Caco-2 (cell line): ENCODE results near the gene LDLRAD4. TPM values are rescaled to one million over a fixed set of nuclear protein-coding genes. Genes with fewer than 3 reads are reported as not detected.

ENCODE experiments used
- BruUV-seq: library from RNA; stranded (reverse); fragments of 400-500 nt; replicated peaks from 2 replicates; lab custom pipeline; 2021; lab: Mats Ljungman, UMichigan
- CTCF ChIA-PET: fragments of 300-600 bp; sonication (Branson Sonifier 250); formaldehyde crosslinking; loops from one replicate; lab custom pipeline; 2022; ENCODE audit warnings: antibody characterized with exemption; lab: Charles Lee
- POLR2A ChIA-PET: fragments of 300-600 bp; sonication (Branson Sonifier 250); formaldehyde crosslinking; loops from one replicate; lab custom pipeline; 2022; ENCODE audit warnings: antibody characterized with exemption; lab: Charles Lee
- DNase-seq, 2 experiments: peaks; one replicate each; pipeline versions ENCODE4 v3.0.0 to v3.0.0-alpha.2; 2020 to 2022
- H3K27me3 ChIP-seq: replicated peaks from 2 replicates; pipeline ENCODE4 v1.6.0; 2011; ENCODE audit warnings: low read length; ENCODE audit not compliant: control insufficient read depth, insufficient read depth
- H3K36me3 ChIP-seq: 2 replicates; pipeline ENCODE4 v1.5.1; 2011; ENCODE audit warnings: low read length; ENCODE audit not compliant: control insufficient read depth, insufficient read depth
- H3K4me1 ChIP-seq: fragments of 250-450 bp; sonication (Bioruptor Pico); 2 replicates; pipeline ENCODE4 v1.5.1; 2020; ENCODE audit warnings: mild to moderate bottlenecking
- H3K4me3 ChIP-seq: 2 replicates; pipeline ENCODE4 v1.5.1; 2011; ENCODE audit warnings: low read depth, mild to moderate bottlenecking, control low read depth, low read length
- H3K9me3 ChIP-seq: fragments of 250-450 bp; sonication (Bioruptor Pico); 2 replicates; pipeline ENCODE4 v1.5.1; 2020; ENCODE audit warnings: mild to moderate bottlenecking, moderate library complexity
- H3K27ac Mint-ChIP-seq: one replicate; pipeline ENCODE4 v1.8.0; 2022; ENCODE audit warnings: mixed read lengths; ENCODE audit not compliant: unreplicated experiment
- H3K27me3 Mint-ChIP-seq: one replicate; pipeline ENCODE4 v1.8.0; 2022; ENCODE audit warnings: mixed read lengths; ENCODE audit not compliant: insufficient read depth, unreplicated experiment
- H3K36me3 Mint-ChIP-seq: one replicate; pipeline ENCODE4 v1.8.0; 2022; ENCODE audit warnings: mild to moderate bottlenecking, mixed read lengths; ENCODE audit not compliant: insufficient read depth, unreplicated experiment
- H3K4me1 Mint-ChIP-seq: one replicate; pipeline ENCODE4 v1.8.0; 2022; ENCODE audit warnings: low read depth, mixed read lengths; ENCODE audit not compliant: unreplicated experiment
- H3K4me3 Mint-ChIP-seq: one replicate; pipeline ENCODE4 v1.8.0; 2022; ENCODE audit warnings: mild to moderate bottlenecking, moderate library complexity, mixed read lengths; ENCODE audit not compliant: unreplicated experiment
- H3K9me3 Mint-ChIP-seq: one replicate; pipeline ENCODE4 v1.8.0; 2022; ENCODE audit warnings: mixed read lengths; ENCODE audit not compliant: unreplicated experiment
- intact Hi-C: fragments of 100-400 bp; cut with micrococcal nuclease; formaldehyde crosslinking; loops from one replicate; pipeline ENCODE4 v1.10.0; 2022; ENCODE audit not compliant: unreplicated experiment
- total RNA-seq: library from RNA; stranded (reverse); gene quantifications from 2 replicates; pipeline ENCODE4 v1.2.3, GENCODE V29; 2022
- TF ChIP-seq, protein P1 (sequence below), 2 experiments: fragments of 200-600 bp in 1 of 2; IDR thresholded peaks; 1 replicate in 1 of 2; 2 replicates in 1 of 2; pipeline versions ENCODE4 v1.5.1 to v1.8.0; 2011 to 2022; ENCODE audit warnings: antibody characterized with exemption in 1 of 2, control low read depth in 1 of 2, inconsistent platforms in 1 of 2, low read depth in 1 of 2, low read length in 1 of 2, mild to moderate bottlenecking in 1 of 2, moderate library complexity in 1 of 2; ENCODE audit not compliant: insufficient read depth in 1 of 2, severe bottlenecking in 1 of 2, unreplicated experiment in 1 of 2

Gene LDLRAD4
- total RNA-seq, 1 experiment from 2014 or later, result 1.2 TPM

- Histone ChIP-seq H3K4me1 (no peaks in the 10 kb centered on the region), H3K36me3 (no peaks in the 10 kb centered on the region), H3K9me3 (no peaks in the 10 kb centered on the region), H3K27me3 (no peaks in the 10 kb centered on the region), H3K4me3 (no peak overlapping the region)
- POLR2A ChIA-PET, result no interaction called here
- Mint-ChIP-seq H3K4me3 (no peak overlapping the region), H3K36me3 (peaks cover 6% of the 10 kb centered on the region), H3K27ac (no peak overlapping the region), H3K27me3 (peaks cover 18% of the 10 kb centered on the region), H3K4me1 (no peaks in the 10 kb centered on the region), H3K9me3 (peaks cover 13% of the 10 kb centered on the region)
- TF ChIP-seq, protein P1, sequence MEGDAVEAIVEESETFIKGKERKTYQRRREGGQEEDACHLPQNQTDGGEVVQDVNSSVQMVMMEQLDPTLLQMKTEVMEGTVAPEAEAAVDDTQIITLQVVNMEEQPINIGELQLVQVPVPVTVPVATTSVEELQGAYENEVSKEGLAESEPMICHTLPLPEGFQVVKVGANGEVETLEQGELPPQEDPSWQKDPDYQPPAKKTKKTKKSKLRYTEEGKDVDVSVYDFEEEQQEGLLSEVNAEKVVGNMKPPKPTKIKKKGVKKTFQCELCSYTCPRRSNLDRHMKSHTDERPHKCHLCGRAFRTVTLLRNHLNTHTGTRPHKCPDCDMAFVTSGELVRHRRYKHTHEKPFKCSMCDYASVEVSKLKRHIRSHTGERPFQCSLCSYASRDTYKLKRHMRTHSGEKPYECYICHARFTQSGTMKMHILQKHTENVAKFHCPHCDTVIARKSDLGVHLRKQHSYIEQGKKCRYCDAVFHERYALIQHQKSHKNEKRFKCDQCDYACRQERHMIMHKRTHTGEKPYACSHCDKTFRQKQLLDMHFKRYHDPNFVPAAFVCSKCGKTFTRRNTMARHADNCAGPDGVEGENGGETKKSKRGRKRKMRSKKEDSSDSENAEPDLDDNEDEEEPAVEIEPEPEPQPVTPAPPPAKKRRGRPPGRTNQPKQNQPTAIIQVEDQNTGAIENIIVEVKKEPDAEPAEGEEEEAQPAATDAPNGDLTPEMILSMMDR (IDR thresholded peaks at IDR 0.05; ENCODE audit: insufficient read depth in 1 of 2, low read depth in 1 of 2, low read length in 1 of 2, severe bottlenecking in 1 of 2, unreplicated experiment in 1 of 2), result no peak
- CTCF ChIA-PET, result no interaction called here
- BruUV-seq, result no TSS peak
- no peak for DNase-seq
- intact Hi-C loops, result no loop called here
Observed at GRCh38 chr18:13500869-13501542, 282.4 kb downstream of the LDLRAD4 start.

DNA sequence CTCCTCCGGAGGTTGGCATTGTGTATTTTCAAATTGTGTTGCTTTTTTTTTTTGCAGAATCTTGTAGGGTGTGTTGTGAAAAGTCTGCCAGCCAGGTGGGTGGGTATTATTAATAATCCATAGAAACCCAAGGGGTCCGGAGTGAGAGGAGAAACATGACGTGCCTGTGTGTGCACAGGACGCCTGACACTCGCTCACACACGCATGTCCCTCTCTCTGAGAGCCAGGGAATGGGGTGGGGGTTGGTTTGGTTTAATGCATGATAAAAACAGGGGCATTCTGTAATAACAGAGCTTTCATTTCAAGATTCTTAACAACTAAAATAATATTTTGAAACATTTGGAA lies 283.0 kb downstream of the LDLRAD4 start:
- Mint-ChIP-seq H3K27ac (no peak overlapping the region), H3K36me3 (peaks cover 6% of the 10 kb centered on the region), H3K9me3 (peaks cover 13% of the 10 kb centered on the region), H3K27me3 (peaks cover 18% of the 10 kb centered on the region), H3K4me3 (no peak overlapping the region), H3K4me1 (no peaks in the 10 kb centered on the region)
- ChIA-PET POLR2A (no interaction called here), CTCF (no interaction called here)
- Histone ChIP-seq H3K9me3 (no peaks in the 10 kb centered on the region), H3K36me3 (no peaks in the 10 kb centered on the region), H3K4me1 (no peaks in the 10 kb centered on the region), H3K27me3 (no peaks in the 10 kb centered on the region), H3K4me3 (no peak overlapping the region)
- BruUV-seq, result no TSS peak
- TF ChIP-seq, protein P1 (IDR thresholded peaks at IDR 0.05; ENCODE audit: insufficient read depth in 1 of 2, low read depth in 1 of 2, low read length in 1 of 2, severe bottlenecking in 1 of 2, unreplicated experiment in 1 of 2), result no peak
- intact Hi-C loops, result no loop called here
- DNase-seq, result no peak

GRCh38 chr18:13501891-13502290 lies 283.3 kb downstream of the LDLRAD4 start:
- Mint-ChIP-seq H3K36me3 (peaks cover 6% of the 10 kb centered on the region), H3K9me3 (peaks cover 13% of the 10 kb centered on the region), H3K4me1 (no peaks in the 10 kb centered on the region), H3K4me3 (no peak overlapping the region), H3K27ac (no peak overlapping the region), H3K27me3 (peaks cover 18% of the 10 kb centered on the region)
- DNase-seq, result no peak
- ChIA-PET CTCF (no interaction called here), POLR2A (no interaction called here)
- Histone ChIP-seq H3K4me3 (no peak overlapping the region), H3K4me1 (no peaks in the 10 kb centered on the region), H3K27me3 (no peaks in the 10 kb centered on the region), H3K9me3 (no peaks in the 10 kb centered on the region), H3K36me3 (no peaks in the 10 kb centered on the region)
- no TSS peak for BruUV-seq
- TF ChIP-seq, protein P1 (IDR thresholded peaks at IDR 0.05; ENCODE audit: insufficient read depth in 1 of 2, low read depth in 1 of 2, low read length in 1 of 2, severe bottlenecking in 1 of 2, unreplicated experiment in 1 of 2), result no peak
- intact Hi-C loops, result no loop called here
